Right hindlimb (tissue), 1 donor: ENCODE measurements around the gene DCTN3.
"Not testable (repeated sequence)": the region's sequence is repeated elsewhere in the genome, so short reads cannot be mapped to it uniquely, and the experiment has no call there.

Experiments used
- DNase-seq: peaks from one replicate; pipeline ENCODE4 v3.0.0-alpha.2; 2018

DCTN3 gene

DNA sequence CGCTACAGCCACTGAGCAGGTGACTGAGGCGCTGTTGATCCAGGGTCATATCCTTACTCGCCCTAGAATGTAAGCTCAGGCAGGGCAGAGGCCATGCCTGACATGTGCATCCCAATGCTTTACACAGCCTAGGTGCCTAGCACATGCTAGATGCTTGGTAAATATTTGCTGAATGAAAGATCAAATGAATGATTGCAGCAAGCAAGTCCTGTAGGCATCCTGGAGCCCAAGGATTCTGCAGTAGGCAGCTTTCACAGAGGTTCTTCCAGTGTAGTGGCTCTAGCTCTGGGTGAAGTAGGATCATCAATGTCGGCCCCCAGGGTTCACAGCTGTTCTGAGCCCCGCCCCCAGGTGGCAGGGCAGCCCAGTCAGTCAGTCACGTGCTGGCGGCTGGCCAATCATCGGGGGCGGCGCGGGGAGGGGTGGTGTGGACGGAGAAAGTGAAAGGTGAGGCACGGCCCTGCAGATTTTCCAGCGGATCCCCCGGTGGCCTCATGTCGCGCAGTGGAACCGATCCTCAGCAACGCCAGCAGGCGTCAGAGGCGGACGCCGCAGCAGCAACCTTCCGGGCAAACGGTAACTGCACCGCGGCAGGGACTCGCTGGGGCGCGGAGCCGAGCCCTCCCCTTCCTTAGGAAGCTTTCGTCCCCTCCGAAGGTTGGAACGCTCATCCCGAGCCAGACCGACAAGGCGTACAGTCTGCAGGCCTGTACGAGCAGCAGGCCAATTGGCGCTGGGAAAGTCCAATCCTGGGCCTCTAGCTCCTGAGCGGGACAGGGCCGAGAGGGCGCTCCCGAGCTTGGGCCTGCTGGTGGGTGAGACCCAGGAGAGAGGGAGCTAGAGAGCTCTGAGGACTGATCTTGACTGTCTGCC is 26.2 kb upstream of the DCTN3 start, which contains the start of gene GALT:
GALT (plus strand) TSS at position 465 of the 873 bp plus-strand sequence; CDS start at position 495, 30 bp downstream.
- peak; percentile 94 for DNase-seq

DNA sequence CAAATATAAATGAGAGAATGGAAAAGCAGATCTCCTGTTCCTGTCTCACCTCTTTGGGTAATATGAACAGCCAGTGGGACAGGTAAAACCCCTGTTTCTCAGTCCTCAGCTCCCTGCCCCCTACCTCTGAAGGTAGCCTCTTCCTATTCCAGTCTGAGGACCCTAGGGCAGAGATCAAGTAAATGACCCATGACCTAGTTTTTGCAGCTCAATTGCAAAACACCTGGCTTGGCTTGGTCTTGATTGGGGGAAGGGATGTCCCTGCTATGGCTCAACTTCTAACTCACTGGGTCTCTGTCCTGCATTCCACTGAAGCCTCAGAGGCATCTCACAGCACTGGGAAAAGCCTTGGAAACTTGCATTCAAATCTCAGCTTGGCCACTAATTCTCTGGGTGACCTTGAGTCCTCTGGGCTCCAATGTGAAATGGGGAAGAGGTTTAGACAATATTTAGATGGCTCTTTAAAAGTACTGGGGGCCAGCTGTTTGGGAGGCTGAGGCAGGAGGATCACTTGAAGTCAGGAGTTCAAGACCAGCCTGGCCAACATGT is 24.5 kb upstream of the DCTN3 start:
- DNase-seq, result no peak

- DNase-seq, result no peak
Measured at GRCh38 chr9:34642679-34643078, 22.4 kb upstream of the DCTN3 start.

DNA sequence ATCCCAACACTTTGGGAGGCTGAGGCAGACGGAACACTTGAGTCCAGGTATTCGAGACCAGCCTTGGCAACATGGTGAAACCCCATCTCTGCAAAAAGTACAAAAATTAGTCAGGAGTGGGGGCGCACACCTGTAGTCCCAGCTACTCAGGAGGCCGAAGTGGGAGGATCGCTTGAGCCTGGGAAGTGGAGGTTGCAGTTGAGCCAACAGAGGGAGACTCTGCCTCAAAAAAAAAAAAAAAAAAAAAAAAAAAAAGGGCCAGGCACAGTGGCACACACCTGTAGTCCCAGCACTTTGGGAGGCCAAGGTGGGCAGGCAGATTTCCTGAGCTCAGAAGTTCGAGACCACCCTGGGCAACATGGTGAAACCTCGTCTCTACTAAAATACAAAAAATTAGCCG is 19.0 kb upstream of the DCTN3 start:
- DNase-seq, result not testable (repeated sequence)

DNA sequence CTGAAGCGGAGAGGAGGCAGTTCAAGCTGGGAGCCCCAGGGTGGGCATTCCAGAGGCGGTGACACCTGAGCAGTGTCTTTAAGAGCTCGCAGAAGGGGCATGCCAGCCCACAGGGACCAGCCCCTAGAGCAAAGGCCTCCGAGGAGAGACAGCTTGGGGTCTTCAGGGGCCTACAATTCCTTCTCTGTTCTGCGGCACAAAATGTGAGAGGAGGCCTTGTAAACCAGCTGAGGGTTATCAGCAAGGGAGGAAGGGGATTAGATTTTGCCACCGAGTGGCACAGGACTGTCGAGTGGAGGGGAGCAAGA is 17.8 kb upstream of the DCTN3 start:
- no peak for DNase-seq

- peak; percentile 95 for DNase-seq
Measured at GRCh38 chr9:34637356-34638137, 17.3 kb upstream of the DCTN3 start, which contains the start of gene SIGMAR1. TSS of gene SIGMAR1 (minus strand) at chr9:34637787. CDS start at chr9:34637697, 90 bp downstream.

DNA sequence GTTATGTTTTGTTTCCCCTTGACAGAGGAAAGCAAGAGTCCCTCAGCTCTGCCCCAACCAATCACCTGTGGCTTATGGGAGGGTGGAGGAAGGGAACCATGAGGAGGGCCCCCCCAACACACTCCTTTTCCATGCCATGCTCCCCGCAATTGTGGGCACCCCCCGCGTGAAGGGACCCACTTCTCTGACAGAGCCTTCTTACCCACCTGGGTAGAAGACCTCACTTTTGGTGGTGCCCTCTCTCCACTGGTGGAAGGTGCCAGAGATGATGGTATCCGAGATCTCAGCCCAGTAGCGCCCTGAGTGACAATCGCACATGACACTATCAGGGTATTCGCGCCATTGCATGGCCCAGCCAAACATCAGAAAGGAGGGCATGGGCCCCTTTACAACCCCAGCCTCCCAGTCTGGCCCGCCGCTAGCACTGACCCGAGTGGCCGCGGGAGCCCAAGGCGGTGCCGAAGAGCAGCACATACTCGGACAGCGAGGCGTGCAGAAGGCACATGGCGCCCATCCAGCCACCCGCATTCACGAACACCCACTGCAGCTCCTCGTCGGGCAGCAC is 16.6 kb upstream of the DCTN3 start:
- DNase-seq, result no peak

- DNase-seq, result no peak
Measured at GRCh38 chr9:34635556-34635955, 15.3 kb upstream of the DCTN3 start.

DNA sequence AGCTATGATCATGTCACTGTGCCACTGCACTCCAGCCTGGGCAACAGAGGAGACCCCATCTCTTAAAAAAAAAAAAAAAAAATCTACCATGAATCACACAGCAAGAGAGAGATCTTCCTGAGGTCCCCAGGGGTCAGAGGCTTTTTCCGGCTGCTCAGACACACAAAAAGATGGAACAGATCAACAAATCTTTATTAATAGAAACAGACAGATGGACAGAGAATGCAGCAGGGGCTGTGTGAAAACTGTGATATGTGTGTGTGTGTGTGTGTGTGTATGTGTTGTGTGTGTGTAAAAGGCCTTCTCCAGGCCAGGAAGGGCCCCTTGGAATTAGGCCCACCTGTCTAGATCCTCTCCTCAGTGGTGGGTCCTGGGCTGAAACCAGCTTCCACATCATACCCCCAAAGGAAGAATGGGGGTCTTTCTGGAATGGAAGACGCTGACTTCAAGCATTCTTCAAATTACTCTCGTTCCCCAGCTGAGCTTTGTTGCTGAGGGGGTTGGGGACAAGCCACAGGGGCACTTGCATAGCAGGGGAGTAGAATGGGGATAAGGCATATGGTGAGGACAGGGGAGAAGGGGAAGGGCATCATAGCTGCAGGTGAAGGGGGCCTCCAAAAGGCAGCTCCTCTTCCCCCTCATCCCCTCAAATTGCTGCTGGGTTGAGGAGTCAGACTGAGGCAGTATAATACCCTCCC is 14.4 kb upstream of the DCTN3 start:
- DNase-seq, result no peak

DNA sequence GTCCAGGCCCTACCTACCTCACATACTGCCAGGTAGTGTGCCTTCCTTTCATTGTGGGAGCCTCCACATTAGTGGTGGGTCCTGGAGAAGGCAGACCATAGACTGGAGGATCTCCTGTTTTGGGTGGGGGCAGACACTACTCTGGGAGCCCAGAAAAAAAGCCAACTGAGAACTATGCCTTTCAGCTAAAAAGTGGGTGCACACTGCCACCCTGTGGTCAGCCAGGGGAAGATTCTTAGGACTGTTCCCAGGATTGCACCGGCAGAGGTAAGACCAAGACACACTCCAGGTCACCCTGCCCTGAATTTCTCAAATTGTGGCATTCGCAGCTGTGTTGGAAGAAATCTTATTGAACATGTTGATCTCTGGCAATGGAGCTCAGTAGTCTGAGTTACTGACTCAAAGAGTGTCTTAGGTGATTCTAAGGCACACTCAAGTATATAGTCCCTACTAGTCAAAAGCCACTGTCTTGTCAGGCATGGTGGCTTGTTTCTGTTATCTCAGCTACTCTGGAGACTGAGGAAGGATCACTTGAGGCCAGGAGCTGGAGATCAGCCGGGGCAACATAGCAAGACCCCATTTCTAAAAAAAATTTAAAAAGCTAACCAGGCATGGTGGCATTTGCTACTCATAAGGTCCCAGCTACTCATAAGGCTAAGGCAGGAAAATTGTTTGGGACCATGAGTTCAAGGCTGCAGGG is 13.7 kb upstream of the DCTN3 start:
- DNase-seq, result peak; percentile 74

DNA sequence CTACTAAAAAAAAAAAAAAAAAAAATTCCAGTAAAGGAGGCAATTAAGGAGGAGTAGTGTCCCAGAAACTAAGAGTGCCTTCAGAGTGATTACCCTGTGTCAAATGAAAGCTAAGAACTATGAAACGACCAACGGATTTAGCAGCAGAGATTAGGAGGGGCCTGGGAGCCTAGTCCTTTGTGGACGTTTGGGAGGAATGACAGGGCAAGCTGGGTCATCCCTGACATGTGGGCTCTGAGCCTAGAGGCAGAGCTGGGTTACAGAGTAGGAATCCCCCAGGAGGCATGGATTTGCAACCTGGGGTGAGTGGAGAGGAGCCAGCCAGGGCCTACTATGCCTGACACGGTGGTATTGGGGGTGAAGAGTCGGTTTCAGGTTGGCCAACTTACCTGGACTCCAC is 12.9 kb upstream of the DCTN3 start:
- DNase-seq, result no peak

DNA sequence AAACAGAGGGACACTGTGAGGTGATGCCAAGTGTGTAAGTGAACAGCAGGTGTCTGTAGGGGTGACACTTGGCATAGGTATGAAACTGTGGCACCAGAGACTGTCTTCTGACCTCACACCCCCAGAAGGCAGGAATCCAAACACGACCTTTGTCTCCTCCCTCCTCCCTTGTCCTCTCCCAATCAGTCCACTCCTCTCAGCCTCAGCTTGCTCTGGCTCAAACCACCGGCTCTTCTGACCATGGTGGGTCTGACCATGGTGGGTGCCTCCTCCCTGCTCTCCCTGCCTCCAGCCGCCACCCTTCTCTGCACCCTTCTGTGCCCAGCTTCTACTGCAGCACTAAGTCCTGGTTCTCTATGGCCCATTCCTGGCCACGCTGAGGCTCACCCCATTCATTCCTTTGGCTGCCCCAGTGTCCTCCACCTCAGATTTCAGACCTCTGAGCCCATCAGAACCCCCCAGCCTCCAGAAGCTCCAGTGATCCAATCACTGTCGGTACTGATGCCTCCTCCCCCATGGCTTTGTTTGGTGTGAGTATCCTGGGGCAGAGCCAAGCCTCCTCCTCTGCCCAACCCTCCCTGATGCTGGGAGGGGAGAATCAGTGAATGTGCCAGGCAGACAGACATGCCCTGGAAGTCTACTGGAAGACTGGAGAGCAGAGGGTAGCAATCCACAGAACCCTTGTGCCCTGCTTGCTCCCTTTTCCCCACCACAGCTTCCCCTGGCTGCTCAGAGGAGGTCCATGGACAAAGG is 10.3 kb upstream of the DCTN3 start:
- no peak for DNase-seq

DNA sequence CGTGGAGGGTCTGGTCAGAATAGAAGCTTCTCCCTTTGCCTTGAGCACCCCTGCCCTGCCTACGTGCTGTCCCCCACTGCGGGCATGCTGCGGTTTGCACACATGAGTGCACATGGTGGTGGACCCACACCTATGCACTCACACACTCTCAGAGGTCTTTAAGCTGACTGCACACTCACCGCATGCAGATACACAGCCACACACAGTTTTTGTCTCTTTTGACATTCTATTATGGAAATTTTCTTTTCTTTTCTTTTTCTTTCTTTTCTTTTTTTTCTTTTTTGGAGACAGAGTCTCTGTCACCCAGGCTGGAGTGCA is 9.2 kb upstream of the DCTN3 start:
- no peak for DNase-seq

GRCh38 chr9:34628656-34629490 is 8.6 kb upstream of the DCTN3 start, which contains the start of gene ARID3C:
TSS of gene ARID3C (minus strand) at chr9:34629066. CDS start at chr9:34628014, 1,052 bp downstream.
- DNase-seq, result no peak

DNA sequence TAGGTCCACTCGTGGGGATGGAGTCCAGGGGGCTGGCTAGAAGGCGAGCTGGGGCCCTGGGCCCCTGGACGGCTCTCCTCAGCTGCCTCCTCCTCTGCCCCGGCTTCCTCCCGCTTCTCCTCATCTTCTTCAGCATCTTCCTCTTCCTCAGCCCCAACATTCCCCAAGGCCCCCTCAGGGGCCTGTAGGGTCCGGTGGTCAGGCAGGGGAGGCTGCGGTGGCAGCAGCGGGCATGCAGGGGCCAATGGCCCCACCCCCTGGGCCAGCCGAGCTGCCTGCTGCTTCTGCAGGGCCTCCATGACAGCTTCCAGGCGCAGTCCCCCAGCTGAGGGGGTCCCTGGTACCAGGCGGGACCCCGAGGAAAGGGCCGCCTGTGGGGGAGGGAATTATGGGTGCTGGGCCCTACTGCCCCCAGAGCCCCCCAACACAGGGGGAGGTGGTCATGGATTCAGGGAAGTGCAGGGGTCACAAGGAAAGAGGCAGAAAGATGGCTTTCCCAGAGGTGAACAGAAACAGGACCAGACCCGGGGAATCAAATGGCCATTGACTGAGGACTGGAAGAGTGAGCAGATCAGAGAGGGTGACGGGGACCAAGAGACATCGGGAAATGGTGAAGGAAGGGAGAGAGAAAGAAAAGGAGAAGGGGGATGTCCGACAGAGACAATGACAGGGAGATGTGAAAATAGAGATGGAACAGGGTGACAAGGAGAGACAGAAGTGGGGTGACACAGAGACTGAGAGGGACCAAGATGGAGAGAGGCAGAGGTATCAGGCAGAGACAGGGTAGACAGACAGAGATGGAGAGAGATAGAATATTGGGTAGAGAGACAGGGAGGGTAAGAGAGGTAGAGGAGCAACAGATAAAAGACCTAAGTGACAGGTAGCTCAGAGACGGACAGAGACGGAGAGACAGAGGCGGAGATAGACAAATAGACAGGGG is 7.7 kb upstream of the DCTN3 start:
- DNase-seq, result no peak

GRCh38 chr9:34625186-34625486 is 4.8 kb upstream of the DCTN3 start:
- DNase-seq, result no peak

DNA sequence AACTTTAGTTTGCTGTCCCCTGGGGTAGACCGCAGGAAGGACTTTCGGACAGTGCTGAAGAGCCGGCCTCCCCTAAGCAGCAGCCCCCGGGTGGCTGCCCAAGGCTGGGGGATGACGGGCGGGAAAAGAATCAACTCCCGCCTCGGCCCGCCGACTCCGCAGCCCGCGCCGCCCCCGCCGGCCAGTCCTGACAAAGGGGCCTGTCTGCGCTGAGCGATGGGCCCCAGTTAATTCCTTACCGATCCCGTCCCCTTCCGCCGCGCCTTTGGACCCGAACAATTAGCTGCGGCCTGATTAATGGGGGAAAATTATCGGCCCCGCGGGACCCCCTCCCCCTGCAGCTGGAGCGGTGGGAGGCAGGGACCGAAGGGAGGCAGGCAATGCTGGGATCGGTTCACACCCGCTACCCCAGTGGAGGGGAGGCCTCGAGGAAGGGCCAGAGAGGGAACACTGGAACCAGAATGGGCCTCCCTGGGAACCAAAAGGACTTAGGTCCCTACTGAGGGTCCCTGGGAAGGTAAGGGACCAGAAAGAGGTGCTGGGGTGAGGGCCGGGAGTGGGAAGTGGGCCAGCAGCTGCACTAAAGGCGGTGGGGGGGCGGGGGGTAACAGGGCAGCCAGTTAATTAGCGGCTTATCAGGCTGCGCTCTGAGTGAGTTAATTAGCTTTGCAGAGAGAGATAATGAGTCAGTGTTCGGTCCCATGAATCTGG is 4.3 kb upstream of the DCTN3 start:
- no peak for DNase-seq

GRCh38 chr9:34623374-34624235 is 3.3 kb upstream of the DCTN3 start:
- no peak for DNase-seq
